ENCODE data around the gene BBIP1. TPM values are rescaled to one million over a fixed set of nuclear protein-coding genes. Genes with fewer than 3 reads are reported as not detected.

Gene BBIP1
- total RNA-seq, 1 experiment from 2014 or later, result 32.9 TPM

GRCh38 chr10:110857265-110858171 is 61.5 kb downstream of the BBIP1 start:
- intact Hi-C loops (cut with micrococcal nuclease; ENCODE audit: unreplicated experiment), result no loop called here
- no peak overlapping the region for H3K27ac ChIP-seq (ENCODE audit: low read depth, low read length, poor library complexity, severe bottlenecking)
- no peak for TF ChIP-seq CTCF (conservative IDR thresholded peaks at IDR 0.05; ENCODE audit: low read depth, low read length)
- no peak for TF ChIP-seq EZH2 (IDR thresholded peaks at IDR 0.05; ENCODE audit: borderline replicate concordance, low read depth, low read length, poor library complexity, severe bottlenecking)
- POLR2A ChIA-PET (ENCODE audit: low non-redundant PET), result no interaction called here
- BruUV-seq (replicated peaks), result no TSS peak
- no peaks in the 10 kb centered on the region for H3K9me3 ChIP-seq (ENCODE audit: low read depth, low read length, poor library complexity, severe bottlenecking)
- H3K36me3 ChIP-seq (ENCODE audit: insufficient read depth, low read length, poor library complexity, severe bottlenecking), result no peaks in the 10 kb centered on the region
- H3K4me3 ChIP-seq (ENCODE audit: low read depth, low read length, poor library complexity, severe bottlenecking), result no peak overlapping the region
- CTCF ChIA-PET, result no interaction called here
- DNase-seq (ENCODE audit: low spot score), result no peak
- no peaks in the 10 kb centered on the region for H3K27me3 ChIP-seq (replicated peaks; ENCODE audit: insufficient read depth, low read depth, low read length, poor library complexity)
- H3K4me1 ChIP-seq (ENCODE audit: insufficient read depth, low read length, poor library complexity, severe bottlenecking), result peaks cover 10% of the 10 kb centered on the region

- no peak overlapping the region for H3K4me3 ChIP-seq (ENCODE audit: low read depth, low read length, poor library complexity, severe bottlenecking)
- DNase-seq (ENCODE audit: low spot score), result no peak
- no peak for TF ChIP-seq CTCF (conservative IDR thresholded peaks at IDR 0.05; ENCODE audit: low read depth, low read length)
- no peak for TF ChIP-seq EZH2 (IDR thresholded peaks at IDR 0.05; ENCODE audit: borderline replicate concordance, low read depth, low read length, poor library complexity, severe bottlenecking)
- ChIA-PET POLR2A (ENCODE audit: low non-redundant PET) (interaction anchor here (0.6 kb wide), 1 partner anchor 520 kb away, joined by 8 read pairs; no protein-coding TSS in a partner anchor), CTCF (no interaction called here)
- H3K36me3 ChIP-seq (ENCODE audit: insufficient read depth, low read length, poor library complexity, severe bottlenecking), result no peaks in the 10 kb centered on the region
- H3K27me3 ChIP-seq (replicated peaks; ENCODE audit: insufficient read depth, low read depth, low read length, poor library complexity), result no peaks in the 10 kb centered on the region
- no peak overlapping the region for H3K27ac ChIP-seq (ENCODE audit: low read depth, low read length, poor library complexity, severe bottlenecking)
- H3K9me3 ChIP-seq (ENCODE audit: low read depth, low read length, poor library complexity, severe bottlenecking), result no peaks in the 10 kb centered on the region
- no peaks in the 10 kb centered on the region for H3K4me1 ChIP-seq (ENCODE audit: insufficient read depth, low read length, poor library complexity, severe bottlenecking)
- intact Hi-C loops (cut with micrococcal nuclease; ENCODE audit: unreplicated experiment), result no loop called here
- BruUV-seq (replicated peaks), result no TSS peak
Measured at GRCh38 chr10:110853921-110854605, 64.9 kb downstream of the BBIP1 start.

- no peak for DNase-seq (ENCODE audit: low spot score)
- no peaks in the 10 kb centered on the region for H3K4me1 ChIP-seq (ENCODE audit: insufficient read depth, low read length, poor library complexity, severe bottlenecking)
- intact Hi-C loops (cut with micrococcal nuclease; ENCODE audit: unreplicated experiment), result no loop called here
- TF ChIP-seq CTCF (conservative IDR thresholded peaks at IDR 0.05; ENCODE audit: low read depth, low read length) (no peak), EZH2 (IDR thresholded peaks at IDR 0.05; ENCODE audit: borderline replicate concordance, low read depth, low read length, poor library complexity, severe bottlenecking) (no peak)
- POLR2A ChIA-PET (ENCODE audit: low non-redundant PET), result no interaction called here
- no peak overlapping the region for H3K27ac ChIP-seq (ENCODE audit: low read depth, low read length, poor library complexity, severe bottlenecking)
- BruUV-seq (replicated peaks), result no TSS peak
- CTCF ChIA-PET, result no interaction called here
- H3K36me3 ChIP-seq (ENCODE audit: insufficient read depth, low read length, poor library complexity, severe bottlenecking), result no peaks in the 10 kb centered on the region
- H3K27me3 ChIP-seq (replicated peaks; ENCODE audit: insufficient read depth, low read depth, low read length, poor library complexity), result no peaks in the 10 kb centered on the region
- no peaks in the 10 kb centered on the region for H3K9me3 ChIP-seq (ENCODE audit: low read depth, low read length, poor library complexity, severe bottlenecking)
- H3K4me3 ChIP-seq (ENCODE audit: low read depth, low read length, poor library complexity, severe bottlenecking), result no peak overlapping the region
Measured at GRCh38 chr10:110852947-110853346, 66.0 kb downstream of the BBIP1 start.

All from A673 (cell line).